HG03442 (cell line): ENCODE results near the gene TMTC1.

Experiments used
- ATAC-seq: cut with Tn5 transposase; IDR thresholded peaks from one replicate; pipeline ENCODE4 v1.9.1; 2021; ENCODE audit warnings: mild to moderate bottlenecking, moderate library complexity; ENCODE audit not compliant: unreplicated experiment

TMTC1 gene

GRCh38 chr12:29714966-29715365, 68.8 kb downstream of the TMTC1 start:
- no peak for ATAC-seq

GRCh38 chr12:29713729-29714128, 70.0 kb downstream of the TMTC1 start:
- ATAC-seq: no peak

- ATAC-seq: no peak
These were observed 72.4 kb downstream of the TMTC1 start for GRCh38 chr12:29711381-29711780.

GRCh38 chr12:29710104-29710503, 73.6 kb downstream of the TMTC1 start:
- ATAC-seq: no peak

GRCh38 chr12:29709496-29710040, 74.2 kb downstream of the TMTC1 start:
- no peak for ATAC-seq

GRCh38 chr12:29709054-29709453, 74.7 kb downstream of the TMTC1 start:
- ATAC-seq: no peak

GRCh38 chr12:29707846-29708245, 75.9 kb downstream of the TMTC1 start:
- no peak for ATAC-seq

GRCh38 chr12:29706311-29706710, 77.4 kb downstream of the TMTC1 start:
- no peak for ATAC-seq

- ATAC-seq: no peak
These were observed 80.2 kb downstream of the TMTC1 start for GRCh38 chr12:29703528-29703927.

- no peak for ATAC-seq
These were observed 80.8 kb downstream of the TMTC1 start for GRCh38 chr12:29702972-29703371.

GRCh38 chr12:29702222-29702621, 81.5 kb downstream of the TMTC1 start:
- no peak for ATAC-seq

- ATAC-seq: no peak
These were observed 82.8 kb downstream of the TMTC1 start for GRCh38 chr12:29700761-29701481.

GRCh38 chr12:29698756-29699155, 85.0 kb downstream of the TMTC1 start:
- ATAC-seq: no peak

GRCh38 chr12:29695800-29696199, 87.9 kb downstream of the TMTC1 start:
- ATAC-seq: no peak

GRCh38 chr12:29695026-29695425, 88.7 kb downstream of the TMTC1 start:
- ATAC-seq: no peak

GRCh38 chr12:29694002-29694401, 89.7 kb downstream of the TMTC1 start:
- ATAC-seq: no peak

GRCh38 chr12:29692237-29692636, 91.5 kb downstream of the TMTC1 start:
- ATAC-seq: no peak

- no peak for ATAC-seq
These were observed 92.4 kb downstream of the TMTC1 start for GRCh38 chr12:29691161-29691854.

GRCh38 chr12:29690728-29691127, 93.0 kb downstream of the TMTC1 start:
- no peak for ATAC-seq

- no peak for ATAC-seq
These were observed 94.8 kb downstream of the TMTC1 start for GRCh38 chr12:29688914-29689313.

GRCh38 chr12:29682088-29682487, 101.7 kb downstream of the TMTC1 start:
- no peak for ATAC-seq

- no peak for ATAC-seq
These were observed 102.4 kb downstream of the TMTC1 start for GRCh38 chr12:29681370-29681769.
